ENCODE measurements around the gene MND1.
"Not testable (repeated sequence)": the region's sequence is repeated elsewhere in the genome, so short reads cannot be mapped to it uniquely, and the experiment has no call there.

The MND1 gene

GRCh38 chr4:153408932-153409331 lies 64.4 kb downstream of the MND1 start:
- DNase-seq = no peak

- no peak for DNase-seq
Observed at GRCh38 chr4:153409412-153409811, 64.9 kb downstream of the MND1 start.

DNA sequence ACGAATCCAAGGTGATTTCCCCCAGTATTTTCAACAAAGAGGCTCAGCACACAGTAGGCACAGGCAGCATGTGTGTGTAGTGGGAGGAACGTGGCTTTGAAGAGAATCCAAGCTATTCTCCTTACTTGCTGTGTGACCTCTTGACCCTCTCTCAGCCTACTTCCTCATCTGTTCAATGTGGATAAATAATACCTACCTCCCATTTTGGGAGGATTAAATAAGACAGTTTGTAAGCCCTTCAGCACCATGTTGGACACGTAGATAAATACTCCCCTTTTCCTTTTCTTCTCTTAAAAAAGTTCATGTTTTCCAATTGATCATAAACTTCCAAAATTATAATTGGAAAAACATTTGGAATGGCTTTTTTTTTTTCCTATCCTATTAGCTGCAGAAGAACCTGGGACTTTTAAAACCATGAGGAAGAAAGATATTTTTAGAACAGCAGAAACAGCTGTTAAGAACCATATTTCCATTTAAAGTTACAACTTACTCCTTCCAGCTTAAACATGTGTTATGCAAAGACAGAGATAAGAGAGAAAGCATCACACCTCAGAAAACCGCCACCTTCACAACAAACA lies 65.5 kb downstream of the MND1 start:
- no peak for DNase-seq

- no peak for DNase-seq
Observed at GRCh38 chr4:153413842-153414241, 69.4 kb downstream of the MND1 start.

- DNase-seq = not testable (repeated sequence)
Observed at GRCh38 chr4:153416456-153416855, 72.0 kb downstream of the MND1 start.

- DNase-seq = no peak
Observed at GRCh38 chr4:153418121-153418520, 73.6 kb downstream of the MND1 start.

DNA sequence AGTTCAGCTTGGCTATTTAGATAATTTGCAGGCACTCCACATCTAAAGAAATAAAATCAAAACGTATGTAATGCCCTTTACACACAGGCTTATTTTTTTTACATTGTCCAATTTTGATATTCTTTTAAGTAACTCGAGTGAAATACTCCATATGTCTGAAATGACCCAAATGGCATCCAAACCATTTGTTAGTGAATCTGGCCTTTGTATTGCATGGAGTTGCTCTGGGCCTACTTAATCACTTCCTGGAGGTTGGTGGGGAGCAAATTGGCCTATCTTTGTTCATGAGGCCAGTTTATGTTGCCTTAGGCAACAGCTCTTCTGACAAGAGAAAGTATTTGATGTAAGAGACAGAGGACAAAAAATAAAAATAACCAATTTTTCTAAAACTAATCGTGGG lies 74.1 kb downstream of the MND1 start:
- no peak for DNase-seq

DNA sequence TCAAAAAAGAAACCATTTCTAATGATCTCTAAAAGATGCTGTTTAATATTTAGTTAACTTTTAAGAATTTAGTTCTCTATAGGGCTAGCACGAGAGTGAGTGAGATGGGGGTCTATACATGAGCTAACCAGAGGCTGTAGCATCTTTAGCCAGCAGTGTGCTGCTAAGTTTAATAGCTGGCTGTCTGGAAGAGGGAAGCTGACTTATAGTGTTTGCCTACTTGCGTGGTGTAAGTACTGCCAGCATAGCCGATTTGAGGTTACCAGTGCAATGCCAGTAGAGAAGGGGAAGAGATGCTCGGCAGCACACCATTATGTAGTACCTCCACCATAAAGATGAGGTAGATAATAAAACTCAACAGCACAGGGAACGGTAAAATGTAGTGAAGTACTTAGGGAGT lies 74.5 kb downstream of the MND1 start:
- DNase-seq = no peak

GRCh38 chr4:153419673-153420278 lies 75.3 kb downstream of the MND1 start:
- no peak for DNase-seq

- DNase-seq = no peak
Observed at GRCh38 chr4:153420361-153420760, 75.9 kb downstream of the MND1 start.

DNA sequence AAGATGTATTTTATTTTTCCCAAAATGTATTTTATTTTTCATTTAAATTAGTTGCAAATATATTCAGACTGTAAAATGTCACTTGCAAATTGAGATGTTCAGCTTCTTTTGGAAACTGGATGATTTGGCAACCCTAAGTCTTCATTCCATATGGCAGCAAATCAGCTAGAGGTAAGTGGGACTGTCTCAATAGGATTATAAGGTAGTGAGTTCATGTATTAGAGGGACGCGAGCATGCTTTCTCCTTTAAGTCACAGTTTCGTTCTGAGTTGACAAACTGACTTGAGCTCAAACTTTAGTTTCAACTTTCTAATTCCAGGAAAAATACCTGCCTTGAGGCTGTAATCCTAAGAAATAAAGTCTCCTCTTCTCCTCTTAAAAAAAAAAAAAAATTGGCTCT lies 77.5 kb downstream of the MND1 start:
- no peak for DNase-seq

DNA sequence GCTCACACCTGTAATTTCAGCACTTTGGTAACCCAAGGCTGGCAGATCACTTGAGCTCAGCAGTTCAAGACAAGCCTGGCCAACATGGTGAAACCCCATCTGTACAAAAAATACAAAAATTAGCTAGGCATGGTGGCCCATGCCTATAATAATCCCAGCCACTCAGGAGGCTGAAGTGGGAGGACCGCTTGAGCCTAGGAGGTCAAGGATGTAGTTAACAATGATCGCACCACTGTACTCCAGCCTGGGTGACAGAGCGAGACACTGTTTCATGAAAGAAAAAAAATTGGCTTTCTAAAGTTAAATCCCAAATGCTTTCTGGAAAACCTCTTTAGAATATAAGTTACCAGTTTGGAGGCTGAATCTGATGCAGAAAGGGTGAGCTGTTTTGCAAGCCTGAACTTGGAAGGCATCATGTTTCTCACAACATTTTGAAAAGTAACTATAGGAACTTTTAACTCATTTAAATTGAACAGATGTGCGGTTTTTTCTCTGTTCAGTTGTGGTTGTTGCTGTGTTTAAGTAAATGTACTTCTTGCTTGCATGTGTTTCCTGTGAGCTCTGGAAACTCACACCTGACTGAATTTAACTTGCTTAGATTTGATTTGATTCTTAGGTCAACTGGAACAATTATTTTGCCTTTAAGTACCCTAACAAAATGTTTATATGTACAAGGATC lies 81.9 kb downstream of the MND1 start:
- no peak for DNase-seq

DNA sequence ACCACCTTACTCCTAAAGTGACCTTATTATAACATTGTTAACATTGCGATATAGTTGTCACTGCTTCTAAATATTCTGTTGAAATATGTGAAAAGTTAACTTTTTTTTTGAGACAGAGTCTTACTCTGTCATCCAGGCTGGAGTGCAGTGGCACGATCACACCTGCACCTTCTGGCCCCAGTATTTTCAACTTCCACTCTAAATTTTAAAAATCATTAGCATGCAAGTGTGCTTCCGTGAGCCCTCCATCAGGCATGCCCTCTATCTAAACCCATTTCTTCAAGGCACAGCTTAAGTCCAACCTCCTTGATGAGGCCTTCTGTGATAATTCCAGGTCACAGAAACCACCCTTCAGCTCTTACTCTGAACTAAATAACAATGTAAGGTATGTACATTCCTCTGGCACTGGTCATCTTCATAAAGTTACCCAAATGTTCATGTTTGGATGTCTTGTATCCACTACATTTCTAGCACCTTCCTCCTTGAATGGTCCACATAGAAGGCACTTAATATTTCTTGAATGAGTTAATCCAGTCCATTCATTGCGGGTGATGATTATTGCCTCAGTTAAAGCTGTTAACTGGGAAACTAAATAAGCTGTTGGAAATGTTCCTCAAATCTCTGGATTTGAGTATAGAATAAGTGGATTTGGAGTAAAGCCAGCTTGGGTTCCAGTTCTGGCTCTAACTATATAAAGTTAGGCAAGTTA lies 83.0 kb downstream of the MND1 start:
- DNase-seq = no peak

DNA sequence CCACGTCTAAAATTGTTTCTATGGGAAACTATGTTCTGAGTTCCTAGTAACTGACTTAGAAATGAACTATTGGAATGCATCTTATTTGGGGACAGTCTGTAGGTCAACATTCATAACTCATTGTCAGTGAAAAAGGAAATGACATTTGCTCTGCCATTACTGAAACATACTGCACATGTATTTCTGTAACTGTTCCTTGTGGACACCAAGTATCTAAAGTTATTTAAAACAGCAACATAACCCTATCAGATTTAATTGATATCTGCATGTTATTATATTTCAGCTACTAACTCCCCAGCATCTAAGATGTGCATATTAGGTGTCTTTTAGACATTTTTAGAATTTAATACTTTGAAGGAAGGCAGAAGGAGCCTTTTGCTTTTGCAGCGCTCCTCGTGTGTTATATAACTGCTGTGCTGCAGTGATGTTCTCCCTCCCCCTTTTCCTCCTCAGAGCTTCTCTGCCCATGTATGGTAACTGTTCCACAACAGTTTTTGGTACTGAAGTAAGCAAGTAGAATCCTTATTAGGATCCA lies 84.5 kb downstream of the MND1 start:
- no peak for DNase-seq

DNA sequence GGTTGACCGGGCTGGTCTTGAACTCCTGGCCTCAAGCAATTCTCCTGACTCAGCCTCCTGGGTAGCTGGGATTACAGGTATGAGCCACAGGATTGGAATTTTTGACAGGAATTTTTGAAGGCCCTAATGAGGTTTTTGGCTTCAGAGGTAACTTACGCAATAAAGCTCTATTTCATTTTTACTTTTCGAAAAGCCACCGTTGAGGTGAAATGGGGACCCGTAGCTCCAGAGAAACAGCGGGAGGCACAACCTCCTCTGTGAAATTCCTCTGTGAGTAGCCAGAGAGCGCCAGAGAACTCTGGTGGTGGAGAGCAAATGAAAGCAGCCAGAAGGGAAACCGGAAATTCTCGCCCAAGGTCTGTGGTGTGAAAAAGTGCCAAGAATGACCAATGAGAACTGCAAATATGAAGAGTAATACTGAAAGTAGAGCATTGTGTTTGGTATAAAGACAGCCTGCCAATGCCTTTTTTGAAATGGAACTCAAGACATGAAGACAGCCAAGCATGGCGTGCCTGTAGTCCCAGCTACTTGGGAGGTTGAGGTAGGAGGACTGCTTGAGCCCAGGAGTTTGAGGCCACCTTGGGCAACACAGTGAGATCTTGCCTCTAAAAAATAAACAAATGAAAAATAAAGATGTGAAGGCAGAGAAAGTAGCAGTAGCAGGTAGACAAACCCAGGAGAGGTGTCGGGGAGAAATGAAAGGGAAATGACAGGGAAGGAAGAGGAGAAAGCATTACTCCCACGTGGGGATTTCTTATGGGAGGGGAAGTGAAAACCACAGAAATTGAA lies 88.7 kb downstream of the MND1 start:
- no peak for DNase-seq

DNA sequence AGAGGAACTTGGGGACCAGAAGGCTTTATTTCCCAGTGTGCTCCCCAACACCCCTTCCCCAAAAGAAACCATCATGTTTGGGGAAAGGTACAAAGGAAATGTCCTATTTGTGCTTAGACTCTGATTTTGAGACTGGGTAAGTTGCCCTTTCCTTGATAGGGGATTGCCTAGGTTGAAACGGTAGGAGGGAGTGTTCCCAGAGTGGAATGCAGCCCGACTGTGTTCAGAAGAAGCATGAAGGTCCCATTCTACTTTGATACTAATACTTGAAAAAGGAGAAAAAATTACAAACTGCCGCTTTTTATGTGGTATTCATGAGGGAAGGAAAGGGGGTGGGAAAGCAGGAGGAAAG lies 89.2 kb downstream of the MND1 start:
- DNase-seq = no peak

DNA sequence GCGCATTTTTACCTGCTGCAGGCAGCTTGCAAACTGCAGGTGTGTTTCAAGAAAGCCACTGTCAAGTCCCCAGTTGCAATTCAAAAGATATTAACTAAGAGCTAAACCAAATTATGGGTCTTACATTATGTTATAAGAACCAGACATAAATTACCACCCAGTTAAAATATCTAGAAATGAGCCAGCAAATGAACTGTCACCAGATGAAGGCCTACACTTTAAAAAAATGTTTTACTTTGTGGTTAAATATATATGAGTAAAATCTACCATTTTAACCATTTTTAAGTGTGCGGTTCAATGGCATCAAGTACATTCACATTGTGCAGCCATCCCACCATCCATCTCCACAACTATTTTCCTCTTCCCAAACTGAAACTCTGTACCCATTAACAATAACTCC lies 89.7 kb downstream of the MND1 start:
- DNase-seq = no peak

- no peak for DNase-seq
Observed at GRCh38 chr4:153438916-153439756, 94.6 kb downstream of the MND1 start.

DNA sequence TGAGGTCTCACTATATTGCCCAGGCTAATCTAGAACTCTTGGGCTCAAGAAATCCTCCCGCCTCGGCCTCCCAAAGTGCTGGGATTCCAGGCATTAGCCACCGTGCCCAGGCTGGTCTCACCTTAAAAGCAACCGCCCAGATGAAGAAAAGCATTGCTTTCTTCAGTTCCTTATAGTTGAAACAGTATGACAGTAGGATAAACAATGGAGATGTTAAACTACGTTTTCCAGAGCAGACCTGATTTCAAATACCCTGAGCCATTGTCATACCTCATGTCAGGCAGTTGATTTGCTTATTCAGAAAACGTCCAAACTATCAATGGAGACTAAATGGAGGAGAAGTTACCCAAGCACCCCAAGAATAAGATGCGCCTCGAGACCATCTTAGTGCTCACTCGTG lies 95.3 kb downstream of the MND1 start:
- no peak for DNase-seq

- no peak for DNase-seq
Observed at GRCh38 chr4:153440475-153440874, 96.0 kb downstream of the MND1 start.

GRCh38 chr4:153447175-153447905 lies 102.9 kb downstream of the MND1 start:
- DNase-seq = no peak

Measured in DMS79 (cell line).